ENCODE results near the gene BCAT1.
"Not testable (repeated sequence)": the region's sequence is repeated elsewhere in the genome, so short reads cannot be mapped to it uniquely, and the experiment has no call there.

Gene BCAT1

GRCh38 chr12:24956351-24956750 lies 7.5 kb upstream of the BCAT1 start:
- not testable (repeated sequence) for H3K27me3 ChIP-seq (ENCODE audit: control insufficient read depth in 1 of 2, insufficient read depth in 2 of 2, low read length in 2 of 2); H3K27ac ChIP-seq (ENCODE audit: low read length); H3K36me3 ChIP-seq (ENCODE audit: control insufficient read depth in 2 of 2, insufficient read depth in 2 of 2, low read length in 2 of 2); H3K4me3 ChIP-seq (ENCODE audit: low read length in 2 of 2); H3K9ac ChIP-seq (ENCODE audit: low read length in 2 of 2); H3K9me3 ChIP-seq (ENCODE audit: control insufficient read depth in 2 of 2, low read length in 2 of 2); H3K4me1 ChIP-seq (ENCODE audit: control insufficient read depth, insufficient read depth, low read length)

GRCh38 chr12:24955853-24956252 lies 7.0 kb upstream of the BCAT1 start:
- Histone ChIP-seq H3K9ac (ENCODE audit: low read length in 2 of 2) (no peak overlapping the region), H3K9me3 (ENCODE audit: control insufficient read depth in 2 of 2, low read length in 2 of 2) (peaks cover 0 to 4% of the 10 kb centered on the region in 2 donors), H3K4me3 (ENCODE audit: low read length in 2 of 2) (no peak overlapping the region), H3K27ac (ENCODE audit: low read length) (no peak overlapping the region), H3K27me3 (ENCODE audit: control insufficient read depth in 1 of 2, insufficient read depth in 2 of 2, low read length in 2 of 2) (no peaks in the 10 kb centered on the region), H3K36me3 (ENCODE audit: control insufficient read depth in 2 of 2, insufficient read depth in 2 of 2, low read length in 2 of 2) (no peaks in the 10 kb centered on the region), H3K4me1 (ENCODE audit: control insufficient read depth, insufficient read depth, low read length) (no peaks in the 10 kb centered on the region)

- H3K27ac ChIP-seq (ENCODE audit: low read length), result no peak overlapping the region
- H3K36me3 ChIP-seq (ENCODE audit: control insufficient read depth in 2 of 2, insufficient read depth in 2 of 2, low read length in 2 of 2), result no peaks in the 10 kb centered on the region
- peaks cover 0 to 2% of the 10 kb centered on the region in 2 donors for H3K27me3 ChIP-seq (ENCODE audit: control insufficient read depth in 1 of 2, insufficient read depth in 2 of 2, low read length in 2 of 2)
- no peaks in the 10 kb centered on the region for H3K4me1 ChIP-seq (ENCODE audit: control insufficient read depth, insufficient read depth, low read length)
- peaks cover 0 to 3% of the 10 kb centered on the region in 2 donors for H3K9me3 ChIP-seq (ENCODE audit: control insufficient read depth in 2 of 2, low read length in 2 of 2)
- H3K9ac ChIP-seq (ENCODE audit: low read length in 2 of 2), result no peak overlapping the region
- no peak overlapping the region for H3K4me3 ChIP-seq (ENCODE audit: low read length in 2 of 2)
Observed at GRCh38 chr12:24955389-24955788, 6.5 kb upstream of the BCAT1 start.

GRCh38 chr12:24954261-24954660 lies 5.4 kb upstream of the BCAT1 start:
- Histone ChIP-seq H3K9me3 (ENCODE audit: control insufficient read depth in 2 of 2, low read length in 2 of 2) (no peaks in the 10 kb centered on the region), H3K27ac (ENCODE audit: low read length) (no peak overlapping the region), H3K27me3 (ENCODE audit: control insufficient read depth in 1 of 2, insufficient read depth in 2 of 2, low read length in 2 of 2) (peaks cover 0 to 2% of the 10 kb centered on the region in 2 donors), H3K4me1 (ENCODE audit: control insufficient read depth, insufficient read depth, low read length) (peaks cover 2% of the 10 kb centered on the region), H3K36me3 (ENCODE audit: control insufficient read depth in 2 of 2, insufficient read depth in 2 of 2, low read length in 2 of 2) (no peaks in the 10 kb centered on the region), H3K9ac (ENCODE audit: low read length in 2 of 2) (no peak overlapping the region), H3K4me3 (ENCODE audit: low read length in 2 of 2) (no peak overlapping the region)

GRCh38 chr12:24952389-24952788 lies 3.5 kb upstream of the BCAT1 start:
- peaks cover 0 to 6% of the 10 kb centered on the region in 2 donors for H3K27me3 ChIP-seq (ENCODE audit: control insufficient read depth in 1 of 2, insufficient read depth in 2 of 2, low read length in 2 of 2)
- H3K9ac ChIP-seq (ENCODE audit: low read length in 2 of 2), result no peak overlapping the region
- H3K27ac ChIP-seq (ENCODE audit: low read length), result no peak overlapping the region

GRCh38 chr12:24950231-24950834 lies 1.4 kb upstream of the BCAT1 start:
- no peak overlapping the region for H3K9ac ChIP-seq (ENCODE audit: low read length in 2 of 2)
- H3K4me3 ChIP-seq (ENCODE audit: low read length in 2 of 2), result no peak overlapping the region
- no peak overlapping the region for H3K27ac ChIP-seq (ENCODE audit: low read length)
- no peaks in the 10 kb centered on the region for H3K9me3 ChIP-seq (ENCODE audit: control insufficient read depth in 2 of 2, low read length in 2 of 2)
- no peaks in the 10 kb centered on the region for H3K36me3 ChIP-seq (ENCODE audit: control insufficient read depth in 2 of 2, insufficient read depth in 2 of 2, low read length in 2 of 2)
- H3K27me3 ChIP-seq (ENCODE audit: control insufficient read depth in 1 of 2, insufficient read depth in 2 of 2, low read length in 2 of 2), result peaks cover 0 to 6% of the 10 kb centered on the region in 2 donors
- H3K4me1 ChIP-seq (ENCODE audit: control insufficient read depth, insufficient read depth, low read length), result peaks cover 11% of the 10 kb centered on the region

More at GRCh38 chr12:24952389-24952788, 3.5 kb upstream of the BCAT1 start:
- Histone ChIP-seq H3K4me1 (ENCODE audit: control insufficient read depth, insufficient read depth, low read length) (peaks cover 11% of the 10 kb centered on the region), H3K4me3 (ENCODE audit: low read length in 2 of 2) (no peak overlapping the region), H3K9me3 (ENCODE audit: control insufficient read depth in 2 of 2, low read length in 2 of 2) (no peaks in the 10 kb centered on the region), H3K36me3 (ENCODE audit: control insufficient read depth in 2 of 2, insufficient read depth in 2 of 2, low read length in 2 of 2) (no peaks in the 10 kb centered on the region)

- H3K4me1 ChIP-seq (ENCODE audit: control insufficient read depth, insufficient read depth, low read length), result peaks cover 11% of the 10 kb centered on the region
- peak overlapping the region; percentile 43 to 60 for H3K9ac ChIP-seq (ENCODE audit: low read length in 2 of 2)
- peaks cover 0 to 6% of the 10 kb centered on the region in 2 donors for H3K27me3 ChIP-seq (ENCODE audit: control insufficient read depth in 1 of 2, insufficient read depth in 2 of 2, low read length in 2 of 2)
- peak overlapping the region; percentile 62 to 81 for H3K4me3 ChIP-seq (ENCODE audit: low read length in 2 of 2)
- H3K27ac ChIP-seq (ENCODE audit: low read length), result no peak overlapping the region
- no peaks in the 10 kb centered on the region for H3K9me3 ChIP-seq (ENCODE audit: control insufficient read depth in 2 of 2, low read length in 2 of 2)
- H3K36me3 ChIP-seq (ENCODE audit: control insufficient read depth in 2 of 2, insufficient read depth in 2 of 2, low read length in 2 of 2), result no peaks in the 10 kb centered on the region
Observed at GRCh38 chr12:24948420-24948756, 513 bp downstream of the BCAT1 start.

GRCh38 chr12:24947541-24948419 lies 1.1 kb downstream of the BCAT1 start:
- peak overlapping the region; percentile 62 to 81 for H3K4me3 ChIP-seq (ENCODE audit: low read length in 2 of 2)
- peaks cover 11% of the 10 kb centered on the region for H3K4me1 ChIP-seq (ENCODE audit: control insufficient read depth, insufficient read depth, low read length)
- H3K27me3 ChIP-seq (ENCODE audit: control insufficient read depth in 1 of 2, insufficient read depth in 2 of 2, low read length in 2 of 2), result peaks cover 0 to 6% of the 10 kb centered on the region in 2 donors
- H3K9me3 ChIP-seq (ENCODE audit: control insufficient read depth in 2 of 2, low read length in 2 of 2), result no peaks in the 10 kb centered on the region
- H3K36me3 ChIP-seq (ENCODE audit: control insufficient read depth in 2 of 2, insufficient read depth in 2 of 2, low read length in 2 of 2), result no peaks in the 10 kb centered on the region
- H3K9ac ChIP-seq (ENCODE audit: low read length in 2 of 2), result peak overlapping the region in 1 of 2 donors; percentile 43
- H3K27ac ChIP-seq (ENCODE audit: low read length), result no peak overlapping the region

- Histone ChIP-seq H3K9me3 (ENCODE audit: control insufficient read depth in 2 of 2, low read length in 2 of 2) (no peaks in the 10 kb centered on the region), H3K36me3 (ENCODE audit: control insufficient read depth in 2 of 2, insufficient read depth in 2 of 2, low read length in 2 of 2) (no peaks in the 10 kb centered on the region), H3K27ac (ENCODE audit: low read length) (no peak overlapping the region), H3K27me3 (ENCODE audit: control insufficient read depth in 1 of 2, insufficient read depth in 2 of 2, low read length in 2 of 2) (peaks cover 0 to 6% of the 10 kb centered on the region in 2 donors), H3K9ac (ENCODE audit: low read length in 2 of 2) (no peak overlapping the region), H3K4me3 (ENCODE audit: low read length in 2 of 2) (no peak overlapping the region), H3K4me1 (ENCODE audit: control insufficient read depth, insufficient read depth, low read length) (peaks cover 11% of the 10 kb centered on the region)
Observed at GRCh38 chr12:24945845-24946244, 3.1 kb downstream of the BCAT1 start.

GRCh38 chr12:24945039-24945438 lies 3.9 kb downstream of the BCAT1 start:
- peaks cover 0 to 4% of the 10 kb centered on the region in 2 donors for H3K27me3 ChIP-seq (ENCODE audit: control insufficient read depth in 1 of 2, insufficient read depth in 2 of 2, low read length in 2 of 2)
- no peak overlapping the region for H3K27ac ChIP-seq (ENCODE audit: low read length)
- H3K36me3 ChIP-seq (ENCODE audit: control insufficient read depth in 2 of 2, insufficient read depth in 2 of 2, low read length in 2 of 2), result no peaks in the 10 kb centered on the region
- no peak overlapping the region for H3K9ac ChIP-seq (ENCODE audit: low read length in 2 of 2)
- H3K4me3 ChIP-seq (ENCODE audit: low read length in 2 of 2), result no peak overlapping the region
- no peaks in the 10 kb centered on the region for H3K9me3 ChIP-seq (ENCODE audit: control insufficient read depth in 2 of 2, low read length in 2 of 2)
- H3K4me1 ChIP-seq (ENCODE audit: control insufficient read depth, insufficient read depth, low read length), result peaks cover 11% of the 10 kb centered on the region

GRCh38 chr12:24944601-24944975 lies 4.3 kb downstream of the BCAT1 start:
- Histone ChIP-seq H3K4me1 (ENCODE audit: control insufficient read depth, insufficient read depth, low read length) (peaks cover 11% of the 10 kb centered on the region), H3K27ac (ENCODE audit: low read length) (no peak overlapping the region)

More at GRCh38 chr12:24944601-24944975, 4.3 kb downstream of the BCAT1 start:
- Histone ChIP-seq H3K9me3 (ENCODE audit: control insufficient read depth in 2 of 2, low read length in 2 of 2) (no peaks in the 10 kb centered on the region), H3K9ac (ENCODE audit: low read length in 2 of 2) (no peak overlapping the region), H3K4me3 (ENCODE audit: low read length in 2 of 2) (no peak overlapping the region), H3K27me3 (ENCODE audit: control insufficient read depth in 1 of 2, insufficient read depth in 2 of 2, low read length in 2 of 2) (peaks cover 0 to 4% of the 10 kb centered on the region in 2 donors), H3K36me3 (ENCODE audit: control insufficient read depth in 2 of 2, insufficient read depth in 2 of 2, low read length in 2 of 2) (no peaks in the 10 kb centered on the region)

Measured in stomach smooth muscle (tissue), 2 donors.